GM21360 (cell line): ENCODE results near the gene PTPRG.

Experiments used
- ATAC-seq: cut with Tn5 transposase; IDR thresholded peaks from one replicate; pipeline ENCODE4 v1.9.1; 2021; ENCODE audit warnings: mild to moderate bottlenecking, moderate library complexity; ENCODE audit not compliant: unreplicated experiment

Gene PTPRG

GRCh38 chr3:62164196-62164595 lies 602.8 kb downstream of the PTPRG start:
- no peak for ATAC-seq

GRCh38 chr3:62164746-62165145 lies 603.4 kb downstream of the PTPRG start:
- no peak for ATAC-seq

- no peak for ATAC-seq
Measured at GRCh38 chr3:62167566-62168262, 606.3 kb downstream of the PTPRG start.

- no peak for ATAC-seq
Measured at GRCh38 chr3:62168356-62168755, 607.0 kb downstream of the PTPRG start.

GRCh38 chr3:62169906-62170660 lies 608.7 kb downstream of the PTPRG start:
- no peak for ATAC-seq

GRCh38 chr3:62171789-62172188 lies 610.4 kb downstream of the PTPRG start:
- ATAC-seq = no peak

- ATAC-seq = no peak
Measured at GRCh38 chr3:62172199-62172598, 610.8 kb downstream of the PTPRG start.

GRCh38 chr3:62173939-62174515 lies 612.7 kb downstream of the PTPRG start:
- ATAC-seq = no peak

GRCh38 chr3:62175161-62175560 lies 613.8 kb downstream of the PTPRG start:
- no peak for ATAC-seq

- no peak for ATAC-seq
Measured at GRCh38 chr3:62178032-62178431, 616.7 kb downstream of the PTPRG start.

GRCh38 chr3:62178739-62179600 lies 617.6 kb downstream of the PTPRG start:
- ATAC-seq = no peak

- no peak for ATAC-seq
Measured at GRCh38 chr3:62180514-62180913, 619.1 kb downstream of the PTPRG start.

- ATAC-seq = no peak
Measured at GRCh38 chr3:62183087-62183486, 621.7 kb downstream of the PTPRG start.

GRCh38 chr3:62183969-62184368 lies 622.6 kb downstream of the PTPRG start:
- no peak for ATAC-seq

- no peak for ATAC-seq
Measured at GRCh38 chr3:62184559-62184958, 623.2 kb downstream of the PTPRG start.

- ATAC-seq = no peak
Measured at GRCh38 chr3:62187022-62187431, 625.7 kb downstream of the PTPRG start.

- ATAC-seq = no peak
Measured at GRCh38 chr3:62188681-62189375, 627.5 kb downstream of the PTPRG start.

- no peak for ATAC-seq
Measured at GRCh38 chr3:62189376-62189698, 628.0 kb downstream of the PTPRG start.

GRCh38 chr3:62192891-62193290 lies 631.5 kb downstream of the PTPRG start:
- ATAC-seq = no peak

- no peak for ATAC-seq
Measured at GRCh38 chr3:62193586-62194345, 632.4 kb downstream of the PTPRG start.
